MG63 (cell line): Measurements from ENCODE around the gene PARVA. TPM values are rescaled to one million over a fixed set of nuclear protein-coding genes. Genes with fewer than 3 reads are reported as not detected.

ENCODE experiments used
- DNase-seq: peaks from one replicate; pipeline ENCODE4 v3.0.0-alpha.2; 2020
- H3K27me3 ChIP-seq: fragments of 250-450 bp; sonication (Bioruptor Pico); 2 replicates; pipeline ENCODE4 v1.5.1; 2020; ENCODE audit warnings: mild to moderate bottlenecking, moderate library complexity
- H3K36me3 ChIP-seq: fragments of 250-450 bp; sonication (Bioruptor Pico); 2 replicates; pipeline ENCODE4 v1.5.1; 2020; ENCODE audit warnings: mild to moderate bottlenecking, moderate library complexity
- H3K4me3 ChIP-seq: fragments of 250-450 bp; sonication (Bioruptor Pico); 2 replicates; pipeline ENCODE4 v1.5.1; 2020; ENCODE audit warnings: mild to moderate bottlenecking, moderate library complexity
- H3K9me3 ChIP-seq: fragments of 250-450 bp; sonication (Bioruptor Pico); 2 replicates; pipeline ENCODE4 v1.5.1; 2020; ENCODE audit warnings: mild to moderate bottlenecking, moderate library complexity
- total RNA-seq: library from RNA; depleted of rRNA; stranded (reverse); fragments of >200 nt; shearing (Covaris generic); gene quantifications from 2 replicates; pipeline ENCODE4 v1.2.3, GENCODE V29; 2014; ENCODE audit warnings: low replicate concordance

PARVA gene
- total RNA-seq, 1 experiment from 2014 or later, result 27.9 TPM

DNA sequence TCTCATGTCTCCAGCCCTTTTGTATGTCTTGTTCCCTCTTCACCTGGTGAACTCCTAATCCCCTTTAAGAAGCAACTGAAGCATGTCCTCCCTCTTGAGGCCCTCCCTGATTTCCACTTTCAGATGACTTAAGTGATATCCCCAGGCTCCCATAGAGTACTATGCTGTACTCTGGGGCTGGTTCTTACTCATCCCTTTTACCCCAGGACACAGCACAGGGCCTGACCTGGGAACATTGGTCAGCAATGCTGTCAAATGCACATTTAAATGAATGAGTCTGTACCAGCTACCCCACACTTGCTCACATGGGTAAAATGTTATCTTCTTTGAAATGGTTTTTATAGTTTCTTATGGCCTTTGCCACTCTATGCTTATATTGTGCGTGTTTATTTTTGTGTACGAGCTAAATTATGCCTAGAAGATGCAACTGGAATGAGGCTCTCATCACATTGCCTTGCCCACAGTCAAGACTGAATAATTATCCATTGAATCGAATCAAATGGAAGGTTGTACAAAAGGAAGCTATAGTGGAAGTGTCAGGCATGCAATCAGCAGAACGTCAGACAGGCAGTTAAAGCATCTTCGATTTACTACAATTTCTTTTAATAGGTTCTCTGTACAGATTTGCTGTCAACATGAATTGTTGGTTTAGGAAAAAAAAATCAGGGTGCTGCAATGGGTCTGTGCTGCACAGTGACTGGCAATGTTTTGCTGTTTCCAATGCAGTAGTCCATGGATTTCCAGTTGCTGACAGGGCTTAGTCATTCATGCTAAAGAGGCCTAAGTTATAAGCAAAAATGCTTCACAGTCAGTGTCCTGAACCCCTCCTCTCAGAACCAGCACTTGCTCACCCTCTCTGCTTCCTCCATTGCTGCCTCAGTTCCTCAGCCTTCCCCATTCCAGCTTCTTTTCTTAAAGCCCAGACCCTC, 79.5 kb downstream of the PARVA start:
- H3K36me3 ChIP-seq, result no peaks in the 10 kb centered on the region
- no peak overlapping the region for H3K4me3 ChIP-seq
- DNase-seq, result no peak
- H3K27me3 ChIP-seq, result no peaks in the 10 kb centered on the region
- H3K9me3 ChIP-seq, result peaks cover 2% of the 10 kb centered on the region; the same call in 1 of the 2 replicates

DNA sequence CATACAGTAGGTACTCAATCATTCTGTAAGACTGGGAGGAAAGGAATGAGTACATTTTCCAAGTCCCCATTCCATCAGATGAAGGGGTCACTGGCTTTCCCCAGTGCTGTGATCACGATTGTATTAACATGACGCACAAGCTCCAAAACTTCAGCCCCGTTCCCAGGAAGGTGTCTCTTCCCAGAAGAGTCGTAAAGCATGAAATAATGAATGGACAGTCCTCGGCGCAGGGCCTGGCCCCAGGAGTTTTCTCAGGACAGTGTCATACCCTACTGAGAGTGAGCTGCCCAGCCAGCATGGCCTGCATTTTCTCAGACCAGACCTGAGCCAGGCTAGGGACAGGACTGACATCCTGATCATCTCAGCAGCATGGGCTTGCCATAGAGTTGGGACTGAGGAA, 80.7 kb downstream of the PARVA start:
- Histone ChIP-seq H3K36me3 (no peaks in the 10 kb centered on the region), H3K27me3 (no peaks in the 10 kb centered on the region), H3K9me3 (peaks cover 2% of the 10 kb centered on the region; the same call in 1 of the 2 replicates), H3K4me3 (no peak overlapping the region)
- DNase-seq, result no peak

DNA sequence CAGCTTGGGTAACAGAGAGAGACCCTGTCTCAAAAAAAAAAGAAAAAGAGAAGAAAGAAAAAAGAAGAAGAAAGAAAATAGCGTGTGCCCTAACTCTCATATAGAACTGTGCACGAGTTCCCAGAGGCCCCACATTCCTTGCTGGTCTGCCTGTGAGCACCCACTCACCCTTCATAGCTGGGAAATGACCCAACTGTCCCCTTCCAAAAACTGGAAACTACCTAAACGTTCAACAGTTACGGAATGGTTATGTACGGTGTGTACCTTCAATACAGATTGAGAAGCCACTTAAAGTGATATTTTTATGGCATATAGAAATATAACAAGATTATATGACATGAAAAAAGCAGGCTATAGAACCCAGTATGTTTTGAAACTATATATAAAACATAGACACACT, 82.0 kb downstream of the PARVA start:
- peaks cover 6% of the 10 kb centered on the region; the same call in 1 of the 2 replicates for H3K9me3 ChIP-seq
- no peak overlapping the region for H3K4me3 ChIP-seq
- H3K36me3 ChIP-seq, result no peaks in the 10 kb centered on the region
- no peaks in the 10 kb centered on the region for H3K27me3 ChIP-seq
- no peak for DNase-seq

DNA sequence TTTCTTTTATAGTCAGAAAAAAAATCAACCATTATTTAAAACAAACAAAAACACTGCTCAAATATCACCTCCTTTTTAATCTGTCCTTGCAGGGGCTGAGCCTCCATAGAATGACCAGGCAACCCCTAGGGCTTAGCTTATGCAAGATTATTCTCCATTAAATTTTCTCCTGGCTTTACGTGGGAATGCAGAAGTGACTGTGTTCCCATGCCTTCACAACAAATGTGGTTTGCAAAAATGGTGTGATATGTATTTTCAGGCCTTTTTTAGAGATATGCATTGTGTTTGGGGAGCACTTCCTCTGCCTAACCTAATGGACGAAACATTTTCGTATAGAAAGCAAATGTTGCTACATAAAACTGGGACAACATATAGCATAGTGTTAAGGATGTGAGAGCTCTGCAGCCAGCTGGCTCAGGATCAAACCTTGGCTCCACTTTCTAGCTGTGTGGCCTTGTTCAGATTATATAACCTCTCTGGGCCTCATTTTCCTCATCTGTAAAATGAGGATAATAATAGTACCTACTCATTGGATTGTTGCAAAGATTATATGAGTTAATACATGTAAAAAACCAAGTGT, 82.6 kb downstream of the PARVA start:
- Histone ChIP-seq H3K4me3 (no peak overlapping the region), H3K9me3 (peaks cover 6% of the 10 kb centered on the region; the same call in 1 of the 2 replicates), H3K27me3 (no peaks in the 10 kb centered on the region), H3K36me3 (0 out of 2 replicates have a peak, but pooled peaks cover 2% of the 10 kb centered on the region)
- DNase-seq, result no peak

DNA sequence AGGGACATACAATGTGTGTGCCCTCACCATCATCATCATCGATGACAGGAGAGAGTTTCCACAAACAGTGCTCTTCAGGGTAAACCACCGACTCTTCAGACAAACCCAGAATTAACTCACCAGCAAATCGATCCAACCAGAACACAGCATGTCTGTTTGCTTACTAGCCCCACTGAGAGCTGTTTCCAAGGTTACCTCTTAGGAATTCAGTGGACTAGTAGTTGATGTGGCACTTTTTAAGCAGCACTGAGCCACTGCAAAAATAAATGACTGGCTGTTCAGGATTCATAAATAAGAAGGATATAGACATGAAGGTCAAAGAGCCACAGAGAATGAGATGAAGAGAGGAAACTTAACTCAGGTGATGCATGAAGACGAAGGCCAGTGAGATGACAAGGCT, 83.1 kb downstream of the PARVA start:
- Histone ChIP-seq H3K36me3 (0 out of 2 replicates have a peak, but pooled peaks cover 2% of the 10 kb centered on the region), H3K27me3 (no peaks in the 10 kb centered on the region), H3K9me3 (peaks cover 8% of the 10 kb centered on the region), H3K4me3 (no peak overlapping the region)
- DNase-seq, result no peak

DNA sequence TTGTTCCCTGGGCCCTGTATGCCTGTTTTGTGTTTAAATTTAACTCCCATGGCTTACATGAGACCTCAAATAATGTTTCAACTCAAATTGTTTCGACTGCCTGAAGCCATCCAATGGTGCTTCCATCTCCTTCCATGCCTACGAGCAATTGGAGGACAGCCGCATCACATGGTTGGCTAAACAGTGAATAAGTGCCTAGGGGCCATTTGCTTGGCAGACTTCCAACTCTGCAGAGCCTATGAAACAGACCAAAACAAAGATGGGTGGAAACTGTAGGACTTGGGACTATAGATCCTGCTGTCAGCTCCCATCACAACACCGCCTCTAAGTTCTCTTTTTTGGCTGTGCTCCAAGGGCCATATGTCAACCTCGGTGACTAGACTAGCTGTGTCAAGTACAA, 84.1 kb downstream of the PARVA start:
- no peaks in the 10 kb centered on the region for H3K27me3 ChIP-seq
- DNase-seq, result no peak
- 0 out of 2 replicates have a peak, but pooled peaks cover 2% of the 10 kb centered on the region for H3K36me3 ChIP-seq
- no peak overlapping the region for H3K4me3 ChIP-seq
- peaks cover 8% of the 10 kb centered on the region for H3K9me3 ChIP-seq

DNA sequence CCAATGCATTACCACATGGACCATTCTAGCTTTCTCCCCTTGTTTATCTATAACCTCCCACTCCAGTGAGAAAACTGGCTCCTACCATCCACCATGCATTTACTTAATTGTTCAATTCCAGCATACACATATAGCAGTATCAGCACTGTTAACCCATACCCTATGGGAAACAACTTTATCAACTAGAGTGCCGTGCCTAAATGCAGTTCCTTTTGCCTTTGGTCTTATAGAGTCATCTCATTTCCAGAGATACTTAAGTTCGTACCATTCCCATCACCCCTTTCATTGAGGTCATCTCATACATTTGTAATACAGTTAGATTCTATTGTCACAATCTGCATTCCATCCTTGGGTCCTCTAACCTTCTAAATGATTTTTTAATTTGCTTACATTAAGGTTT, 86.9 kb downstream of the PARVA start:
- Histone ChIP-seq H3K9me3 (peaks cover 8% of the 10 kb centered on the region), H3K27me3 (no peaks in the 10 kb centered on the region), H3K36me3 (0 out of 2 replicates have a peak, but pooled peaks cover 2% of the 10 kb centered on the region), H3K4me3 (no peak overlapping the region)
- no peak for DNase-seq

DNA sequence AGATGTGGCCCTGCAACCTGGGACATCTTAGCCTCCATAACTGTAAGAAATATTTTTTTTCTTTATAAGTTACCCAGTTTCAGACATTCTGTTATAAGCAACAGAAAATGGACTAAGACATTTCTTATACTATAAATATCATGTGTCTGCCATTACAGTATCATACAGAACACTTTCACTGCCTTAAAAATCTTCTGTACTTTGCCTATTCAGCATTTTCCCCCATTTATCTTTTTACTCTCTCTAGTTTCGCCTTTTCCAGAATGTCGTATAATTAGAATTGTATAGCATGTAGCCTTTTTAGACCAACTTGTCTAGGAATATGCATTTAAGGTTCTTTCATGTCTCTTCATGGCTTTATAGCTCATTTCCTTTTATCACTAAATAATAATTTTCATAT, 88.0 kb downstream of the PARVA start:
- Histone ChIP-seq H3K27me3 (no peaks in the 10 kb centered on the region), H3K4me3 (no peak overlapping the region), H3K9me3 (peaks cover 8% of the 10 kb centered on the region), H3K36me3 (0 out of 2 replicates have a peak, but pooled peaks cover 2% of the 10 kb centered on the region)
- DNase-seq, result no peak

DNA sequence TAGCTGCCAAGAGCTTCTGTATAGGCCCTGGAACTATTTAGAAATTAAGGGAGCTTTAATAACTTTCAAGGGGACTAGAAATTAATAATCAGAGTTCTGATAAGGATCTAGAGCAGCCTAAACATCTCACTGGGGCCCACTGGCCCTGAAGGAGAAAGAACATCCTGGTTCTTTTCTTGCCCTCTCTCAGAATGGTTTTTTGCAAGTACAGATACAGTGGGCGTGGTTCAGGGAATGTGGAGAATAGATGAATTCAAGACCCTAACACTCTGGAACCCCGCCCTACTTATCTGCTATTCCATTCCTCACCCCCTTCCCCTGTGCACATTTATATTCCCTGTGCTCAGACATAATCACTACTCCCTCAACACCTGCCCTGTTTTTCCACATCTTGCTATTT, 90.2 kb downstream of the PARVA start:
- H3K4me3 ChIP-seq, result no peak overlapping the region
- 0 out of 2 replicates have a peak, but pooled peaks cover 2% of the 10 kb centered on the region for H3K36me3 ChIP-seq
- no peak for DNase-seq
- peaks cover 6% of the 10 kb centered on the region for H3K9me3 ChIP-seq
- no peaks in the 10 kb centered on the region for H3K27me3 ChIP-seq

DNA sequence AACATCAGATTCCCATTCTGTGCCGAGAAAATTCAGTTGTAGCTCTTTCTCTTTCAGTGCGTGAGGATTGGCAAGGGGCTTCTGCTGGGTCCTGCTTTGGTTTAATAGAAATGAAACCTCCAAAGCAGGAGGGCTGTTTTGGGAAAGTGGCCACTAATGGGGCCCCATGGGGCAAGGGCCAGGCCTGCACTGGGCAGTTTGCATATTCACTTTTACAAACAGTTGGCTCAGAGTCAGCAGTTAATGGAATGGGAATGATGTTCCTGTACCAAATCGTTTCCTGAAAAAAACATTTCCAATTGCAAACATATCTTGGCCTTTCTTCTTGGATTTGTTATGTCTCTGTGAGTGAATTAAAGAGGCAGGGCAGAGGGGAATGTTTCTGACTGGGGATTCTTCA, 92.1 kb downstream of the PARVA start:
- no peak for DNase-seq
- Histone ChIP-seq H3K27me3 (no peaks in the 10 kb centered on the region), H3K36me3 (peaks cover 7% of the 10 kb centered on the region), H3K4me3 (no peak overlapping the region), H3K9me3 (peaks cover 2% of the 10 kb centered on the region)

DNA sequence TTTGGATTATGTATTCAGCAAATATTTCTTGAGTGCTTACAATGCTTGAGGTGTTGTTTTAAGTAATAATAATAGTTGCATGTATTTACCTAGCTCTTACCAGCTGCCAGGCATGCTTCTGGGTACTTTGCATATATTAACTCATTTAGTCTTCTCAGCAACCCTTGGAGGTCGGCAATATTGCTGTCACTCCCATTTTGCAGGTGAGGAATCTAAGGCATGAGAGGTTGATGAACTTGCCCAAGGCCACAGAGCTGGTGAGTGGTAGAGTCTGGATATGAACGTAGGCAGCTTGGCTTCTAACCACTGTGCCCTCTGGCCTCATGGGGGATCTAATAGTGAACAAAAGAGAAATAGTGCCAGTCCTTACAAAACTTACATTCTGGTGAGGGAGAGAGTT, 92.9 kb downstream of the PARVA start:
- no peak for DNase-seq
- Histone ChIP-seq H3K36me3 (peaks cover 5% of the 10 kb centered on the region), H3K9me3 (peaks cover under 1% of the 10 kb centered on the region), H3K4me3 (no peak overlapping the region), H3K27me3 (no peaks in the 10 kb centered on the region)

DNA sequence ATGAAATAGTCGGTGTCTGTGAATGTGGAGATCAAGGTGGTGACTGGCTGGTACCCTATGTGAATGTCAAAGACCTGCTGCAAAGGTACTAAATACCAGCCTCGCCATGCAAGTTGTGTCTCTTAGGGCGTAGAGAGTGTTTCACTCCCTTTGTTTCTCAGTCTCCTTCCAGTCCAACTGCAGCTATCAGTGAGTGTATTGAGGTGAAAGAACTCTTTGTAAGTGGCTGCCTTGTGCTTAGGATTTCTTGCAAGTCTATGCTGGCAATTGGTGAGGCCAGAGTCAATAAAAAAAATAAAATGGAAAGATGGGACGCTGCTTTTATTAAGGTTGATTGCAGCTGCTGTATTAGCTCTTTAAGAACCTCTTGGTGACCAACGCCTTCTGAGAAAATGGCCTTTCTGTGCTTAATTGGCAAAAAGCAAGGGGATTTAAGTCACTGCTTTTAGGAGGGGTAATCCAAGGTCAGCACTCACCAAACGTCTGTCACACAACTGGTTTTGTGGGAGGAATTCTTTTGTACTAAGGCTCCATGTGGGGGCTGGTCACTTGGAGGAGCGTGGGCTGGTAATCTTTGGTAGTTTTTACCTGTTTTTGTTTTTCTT, 95.1 kb downstream of the PARVA start:
- Histone ChIP-seq H3K4me3 (no peak overlapping the region), H3K27me3 (no peaks in the 10 kb centered on the region), H3K9me3 (no peaks in the 10 kb centered on the region), H3K36me3 (peaks cover 6% of the 10 kb centered on the region)
- DNase-seq, result no peak

DNA sequence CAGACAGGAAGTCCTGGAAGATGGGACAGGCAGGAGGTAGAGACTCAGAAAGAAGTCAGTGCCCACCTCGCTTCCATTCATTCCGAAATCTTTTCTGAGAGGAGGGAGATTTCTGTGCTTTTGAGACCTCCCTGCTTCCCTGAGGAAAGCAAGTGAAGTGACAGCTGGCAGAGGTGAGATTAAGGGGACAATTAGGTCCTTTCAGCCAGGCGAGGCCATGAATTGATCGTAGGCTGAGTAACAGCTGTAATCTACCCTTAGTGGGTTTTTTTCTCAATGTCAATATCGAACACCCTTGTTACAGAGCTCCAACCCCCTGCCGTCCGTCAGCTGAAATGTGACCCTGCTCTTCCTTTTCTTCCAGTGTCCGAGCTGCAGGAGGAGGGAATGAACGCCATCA, 96.0 kb downstream of the PARVA start:
- H3K36me3 ChIP-seq, result peaks cover 14% of the 10 kb centered on the region
- no peak for DNase-seq
- no peak overlapping the region for H3K4me3 ChIP-seq
- H3K27me3 ChIP-seq, result no peaks in the 10 kb centered on the region
- no peaks in the 10 kb centered on the region for H3K9me3 ChIP-seq

DNA sequence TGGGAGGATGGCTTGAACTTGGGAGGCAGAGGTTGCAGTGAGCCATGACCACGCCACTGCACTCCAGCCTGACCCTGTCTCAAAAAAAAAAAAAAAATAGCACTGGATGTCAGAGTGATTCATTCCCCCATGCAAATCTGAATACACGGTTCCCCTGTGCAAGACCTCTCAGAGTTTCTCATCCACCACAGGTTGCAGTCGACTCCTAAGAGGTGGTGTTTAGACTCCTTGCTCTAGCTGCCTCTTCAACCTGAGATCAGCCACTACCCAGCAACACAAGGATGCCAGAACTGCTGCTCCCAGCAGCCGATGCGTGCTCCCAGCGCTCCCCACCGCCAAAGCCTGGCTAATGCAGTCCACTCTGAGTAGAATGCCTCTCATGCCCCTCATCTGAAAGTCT, 97.5 kb downstream of the PARVA start:
- Histone ChIP-seq H3K4me3 (no peak overlapping the region), H3K27me3 (no peaks in the 10 kb centered on the region), H3K36me3 (peaks cover 23% of the 10 kb centered on the region), H3K9me3 (no peaks in the 10 kb centered on the region)
- DNase-seq, result no peak

DNA sequence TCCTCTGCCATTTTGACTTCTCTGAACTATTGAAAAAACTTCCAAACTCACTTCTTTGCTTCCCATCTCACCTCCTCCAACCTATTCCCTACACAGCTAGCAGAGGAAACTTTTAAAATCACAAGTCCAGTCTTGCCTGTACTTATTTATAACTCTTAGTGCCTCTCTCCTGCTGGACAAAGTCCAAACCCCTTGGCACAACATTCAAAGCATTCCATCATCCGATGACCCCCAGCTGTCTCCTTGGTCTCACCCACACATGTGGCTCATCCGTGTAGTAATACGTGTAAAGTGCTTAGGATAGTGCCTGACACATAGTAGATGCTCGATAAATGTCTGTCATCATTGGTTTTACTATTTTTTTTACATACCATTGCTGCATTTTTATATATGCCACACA, 101.4 kb downstream of the PARVA start:
- Histone ChIP-seq H3K9me3 (no peaks in the 10 kb centered on the region), H3K4me3 (no peak overlapping the region), H3K36me3 (peaks cover 36% of the 10 kb centered on the region), H3K27me3 (no peaks in the 10 kb centered on the region)
- DNase-seq, result no peak

DNA sequence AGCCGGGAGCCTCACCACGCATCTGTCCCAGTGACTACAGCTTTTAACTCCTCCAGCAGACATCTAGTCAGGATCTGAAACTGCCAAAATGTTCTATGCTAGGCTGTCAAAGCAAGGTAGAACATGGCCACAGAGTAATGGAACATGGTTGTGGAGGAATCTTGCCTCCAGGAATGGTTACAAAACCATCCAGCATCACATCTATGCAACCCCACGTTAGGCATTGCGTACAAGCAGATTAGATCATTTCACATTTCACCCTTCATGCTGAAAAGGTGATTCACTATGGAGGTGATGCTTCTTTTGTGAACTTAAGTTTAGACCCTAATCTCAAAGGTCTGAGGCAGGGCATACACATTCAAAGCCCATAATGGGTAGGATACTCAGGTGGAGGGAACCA, 103.0 kb downstream of the PARVA start:
- Histone ChIP-seq H3K4me3 (no peak overlapping the region), H3K36me3 (peaks cover 35% of the 10 kb centered on the region), H3K27me3 (no peaks in the 10 kb centered on the region), H3K9me3 (no peaks in the 10 kb centered on the region)
- DNase-seq, result no peak

DNA sequence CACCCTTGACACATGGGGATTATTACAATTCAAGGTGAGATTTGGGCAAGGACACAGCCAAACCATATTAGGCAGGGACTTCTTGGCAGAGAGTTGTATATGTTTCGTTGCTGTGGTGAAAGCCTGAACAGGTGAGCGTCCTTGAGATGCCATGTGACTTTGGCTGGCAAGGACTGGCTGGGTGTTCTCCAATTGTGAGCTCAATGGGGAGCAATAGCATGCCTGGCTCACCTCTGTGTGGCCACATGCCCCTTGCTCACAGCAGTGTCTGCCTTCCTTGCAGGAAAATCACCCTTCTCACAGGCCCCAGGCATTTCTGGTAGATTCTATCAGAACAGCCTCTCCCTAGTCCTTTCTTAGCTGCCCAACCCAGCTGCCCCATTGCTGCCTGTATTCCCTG, 105.5 kb downstream of the PARVA start:
- Histone ChIP-seq H3K27me3 (no peaks in the 10 kb centered on the region), H3K9me3 (peaks cover 2% of the 10 kb centered on the region; the same call in 1 of the 2 replicates), H3K36me3 (peaks cover 44% of the 10 kb centered on the region), H3K4me3 (no peak overlapping the region)
- no peak for DNase-seq
